RPMI8226 (cell line): Measurements from ENCODE around the gene RRP36.
A peak's percentile ranks its signal among the peaks of the same experiment; 100 is the strongest.

Source experiments
- DNase-seq: peaks from one replicate; pipeline ENCODE4 v3.0.0-alpha.2; 2015

Gene RRP36

GRCh38 chr6:43074847-43075669, 53.6 kb downstream of the RRP36 start:
- no peak for DNase-seq

GRCh38 chr6:43075670-43076463, 54.4 kb downstream of the RRP36 start, which contains the start of gene PTK7:
PTK7 (plus strand) TSS chr6:43076314; CDS start chr6:43076489, 175 bp downstream.
- DNase-seq = peak; percentile 30

- DNase-seq = no peak
Measured at GRCh38 chr6:43076464-43077332, 55.3 kb downstream of the RRP36 start.

- DNase-seq = no peak
Measured at GRCh38 chr6:43077333-43077809, 55.9 kb downstream of the RRP36 start.

GRCh38 chr6:43077981-43078511, 56.6 kb downstream of the RRP36 start:
- no peak for DNase-seq

- DNase-seq = no peak
Measured at GRCh38 chr6:43078691-43079090, 57.3 kb downstream of the RRP36 start.
